ENCODE measurements around the gene MYO1B.

DNA sequence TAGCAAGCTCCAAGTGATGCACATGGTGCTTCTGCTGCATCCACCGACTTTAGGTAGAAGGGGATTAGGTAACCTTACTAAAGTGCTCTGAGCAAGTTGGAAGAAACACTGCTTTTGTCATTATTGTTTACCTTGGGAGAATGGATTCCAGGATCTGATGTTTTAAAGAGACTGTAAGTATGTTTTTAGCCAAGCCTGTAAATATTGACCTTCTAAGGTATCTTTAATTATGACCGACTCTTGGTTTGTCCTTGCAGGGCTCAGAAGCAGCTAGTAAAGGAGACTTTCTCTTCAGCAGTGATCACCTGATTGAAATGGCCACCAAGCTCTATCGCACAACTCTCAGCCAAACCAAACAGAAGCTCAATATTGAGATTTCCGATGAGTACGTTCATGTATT, 170.7 kb downstream of the MYO1B start:
- TF ChIP-seq CTCF (IDR thresholded peaks at IDR 0.05; ENCODE audit: insufficient read depth, low read length, poor library complexity, severe bottlenecking) (no peak), EZH2phosphoT487 (conservative IDR thresholded peaks at IDR 0.05; ENCODE audit: low read length) (no peak)

Measured in SU-DHL-6 (cell line).